NCI-H146 (cell line): Measurements from ENCODE around the gene RIC1.
"Not testable (repeated sequence)": the region's sequence is repeated elsewhere in the genome, so short reads cannot be mapped to it uniquely, and the experiment has no call there.

Experiments
- DNase-seq: peaks from one replicate; lab custom pipeline; 2025; lab: John Stamatoyannopoulos, UW

RIC1 gene

GRCh38 chr9:5722679-5723078, 93.8 kb downstream of the RIC1 start:
- DNase-seq = not testable (repeated sequence)

DNA sequence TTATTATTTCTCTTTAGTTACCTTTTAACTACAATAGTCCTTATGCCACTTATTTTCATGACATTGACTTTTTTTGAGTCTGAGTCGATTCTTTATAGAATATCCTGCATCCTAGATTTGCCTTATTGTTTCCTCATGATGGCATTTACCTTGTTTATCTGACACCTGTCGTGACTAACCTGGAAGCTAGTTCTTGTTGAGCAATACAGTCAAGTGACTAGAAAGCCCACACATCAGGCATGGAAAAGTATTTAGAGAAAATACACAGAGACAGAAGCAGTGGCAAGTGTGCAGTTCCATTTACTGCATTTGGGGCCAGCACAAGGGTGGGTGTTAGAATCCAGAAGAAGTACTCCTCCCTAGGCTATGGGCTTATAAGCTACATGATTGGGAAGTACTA, 106.2 kb downstream of the RIC1 start:
- DNase-seq = no peak

GRCh38 chr9:5736563-5737346, 107.8 kb downstream of the RIC1 start:
- no peak for DNase-seq

DNA sequence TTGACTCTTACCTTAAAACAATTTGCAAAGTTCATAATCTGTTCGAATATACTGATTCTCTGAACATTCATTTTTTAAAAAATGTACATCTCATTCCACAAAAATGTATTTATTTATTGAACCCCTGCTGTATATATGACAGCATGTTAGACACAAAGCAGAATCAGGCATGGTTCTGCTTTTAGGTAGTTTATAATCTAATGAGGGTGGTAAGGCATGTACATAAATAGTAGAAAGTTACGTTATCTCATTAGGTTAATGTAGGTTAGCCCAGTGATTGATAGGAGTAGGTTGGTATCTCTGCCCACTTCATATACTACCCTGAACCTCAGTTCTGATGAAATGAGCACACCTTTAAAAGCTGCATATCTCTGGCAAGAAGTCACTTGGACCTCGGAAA, 114.2 kb downstream of the RIC1 start:
- DNase-seq = no peak

- DNase-seq = no peak
Observed at GRCh38 chr9:5748438-5748837, 119.5 kb downstream of the RIC1 start.

DNA sequence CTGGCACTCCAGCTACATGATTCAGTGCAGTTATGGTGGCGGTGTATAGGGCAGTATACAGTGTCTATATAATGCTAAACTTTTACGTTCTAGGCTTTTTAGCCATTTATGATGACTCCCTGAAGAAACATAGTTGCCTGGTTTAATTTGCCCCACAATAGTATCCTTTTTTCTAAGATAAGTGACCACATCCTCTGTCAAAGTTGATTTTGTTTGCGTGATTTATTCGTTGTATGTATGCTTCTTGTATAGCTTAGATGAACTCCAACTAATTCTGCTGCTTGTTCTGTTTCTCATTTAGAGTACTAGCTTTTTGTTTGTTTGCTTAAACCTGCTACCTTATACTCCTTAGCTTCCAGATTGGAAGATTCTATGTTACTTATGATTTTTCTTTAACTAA, 120.4 kb downstream of the RIC1 start:
- no peak for DNase-seq

GRCh38 chr9:5750569-5750968, 121.7 kb downstream of the RIC1 start:
- DNase-seq = no peak

- DNase-seq = no peak
Observed at GRCh38 chr9:5756633-5757032, 127.7 kb downstream of the RIC1 start.

GRCh38 chr9:5760338-5760737, 131.4 kb downstream of the RIC1 start:
- DNase-seq = no peak

DNA sequence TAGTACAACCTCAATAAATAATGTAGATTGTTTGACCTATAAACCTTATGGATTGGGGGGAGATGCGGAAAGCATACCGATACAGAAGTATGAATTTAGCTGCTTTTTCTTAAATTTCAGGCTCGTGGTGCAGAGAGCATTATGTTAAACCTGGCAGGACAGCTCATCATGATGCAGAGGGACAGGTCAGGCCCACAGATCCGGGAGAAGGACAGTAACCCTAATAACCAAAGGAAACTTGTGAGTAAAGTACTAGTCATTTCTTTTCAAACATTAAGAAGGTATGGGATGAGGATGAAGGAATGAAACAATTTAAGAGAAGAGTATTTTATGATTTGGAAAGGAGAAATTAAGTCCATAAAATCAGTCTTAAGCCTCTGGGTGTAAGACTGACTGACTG, 133.5 kb downstream of the RIC1 start:
- DNase-seq = no peak

DNA sequence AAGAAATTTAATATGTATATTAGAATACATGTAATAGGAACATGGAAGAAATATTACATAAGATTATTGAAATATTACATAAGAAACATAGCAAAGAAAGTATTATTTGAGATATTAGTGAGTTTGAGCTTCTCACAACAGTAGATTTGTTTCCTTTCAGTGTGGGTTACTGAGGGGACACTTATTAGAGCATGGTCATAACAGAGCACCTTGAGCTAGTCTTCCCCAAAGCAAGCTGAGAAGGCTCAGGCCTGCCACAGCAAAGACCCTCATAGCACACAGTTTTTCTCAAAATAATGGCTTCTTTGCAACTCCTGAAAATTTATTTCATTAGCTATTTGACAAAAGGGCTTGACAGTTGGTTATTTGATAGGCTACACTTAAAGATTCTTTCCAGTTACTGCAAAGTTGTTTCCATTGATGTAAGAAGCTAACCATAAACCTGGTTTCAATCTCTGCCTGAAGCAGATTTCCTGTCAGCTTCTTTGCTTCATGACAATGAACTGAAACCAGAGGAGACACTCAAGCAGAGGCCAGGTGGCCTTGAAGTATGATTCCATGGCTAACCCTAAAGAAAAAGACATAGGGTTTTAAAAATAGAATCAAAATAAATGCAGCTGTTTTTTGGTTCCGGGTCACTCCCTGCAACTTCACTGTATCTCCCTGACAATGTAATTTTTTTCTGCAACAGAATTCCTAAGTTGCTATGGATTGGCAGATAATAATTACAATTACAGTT, 135.4 kb downstream of the RIC1 start:
- DNase-seq = no peak

- DNase-seq = no peak
Observed at GRCh38 chr9:5767968-5768932, 139.3 kb downstream of the RIC1 start.

DNA sequence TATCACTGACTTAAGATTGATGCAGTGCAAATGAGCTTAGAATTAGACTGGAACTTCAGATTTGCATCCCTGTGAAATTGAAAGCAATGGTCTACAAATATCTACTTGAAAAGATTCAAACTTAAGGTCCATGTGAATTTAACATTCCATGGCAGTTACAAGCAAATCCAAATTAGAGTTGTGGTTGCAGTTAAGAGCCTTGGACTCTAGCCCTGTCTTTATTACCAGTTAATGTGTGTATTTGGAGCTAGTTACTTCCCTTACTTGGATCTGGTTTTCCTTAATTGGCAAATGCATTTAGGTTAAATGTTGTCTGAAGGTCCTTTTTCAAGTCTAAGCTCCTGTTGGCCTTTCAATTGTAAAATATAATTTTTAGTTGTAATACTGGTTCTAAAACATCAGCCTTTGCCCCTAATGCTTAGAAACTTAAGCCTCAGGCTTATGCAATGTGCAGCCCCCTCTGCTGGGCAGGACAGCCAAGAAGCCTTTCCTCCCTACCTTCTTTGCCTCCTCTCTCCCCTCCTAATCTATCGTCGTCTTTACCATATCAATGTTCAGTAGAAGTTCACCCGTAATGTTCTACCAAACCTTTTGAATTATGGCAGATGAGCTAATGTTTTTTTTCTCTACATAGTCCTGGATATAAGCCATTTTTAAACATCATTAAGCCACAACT, 144.6 kb downstream of the RIC1 start:
- DNase-seq = no peak

DNA sequence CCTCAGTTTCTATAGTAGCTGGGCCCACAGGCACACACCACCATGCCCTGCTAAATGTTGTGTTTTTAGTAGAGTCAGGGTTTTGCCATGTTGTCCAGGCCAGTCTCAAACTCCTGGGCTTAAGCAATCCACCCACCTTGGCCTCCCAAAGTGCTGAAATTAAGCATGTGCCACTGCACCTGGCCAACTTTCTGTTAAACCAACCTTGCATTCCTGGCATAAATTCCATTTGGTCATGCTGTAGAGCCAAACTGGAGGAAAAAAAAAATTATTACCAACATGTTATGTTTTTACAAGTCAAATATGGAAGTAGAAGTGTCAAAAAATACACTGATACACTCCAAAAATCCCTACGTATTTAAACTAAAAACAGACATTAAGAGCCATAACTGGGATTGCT, 149.9 kb downstream of the RIC1 start:
- DNase-seq = no peak

DNA sequence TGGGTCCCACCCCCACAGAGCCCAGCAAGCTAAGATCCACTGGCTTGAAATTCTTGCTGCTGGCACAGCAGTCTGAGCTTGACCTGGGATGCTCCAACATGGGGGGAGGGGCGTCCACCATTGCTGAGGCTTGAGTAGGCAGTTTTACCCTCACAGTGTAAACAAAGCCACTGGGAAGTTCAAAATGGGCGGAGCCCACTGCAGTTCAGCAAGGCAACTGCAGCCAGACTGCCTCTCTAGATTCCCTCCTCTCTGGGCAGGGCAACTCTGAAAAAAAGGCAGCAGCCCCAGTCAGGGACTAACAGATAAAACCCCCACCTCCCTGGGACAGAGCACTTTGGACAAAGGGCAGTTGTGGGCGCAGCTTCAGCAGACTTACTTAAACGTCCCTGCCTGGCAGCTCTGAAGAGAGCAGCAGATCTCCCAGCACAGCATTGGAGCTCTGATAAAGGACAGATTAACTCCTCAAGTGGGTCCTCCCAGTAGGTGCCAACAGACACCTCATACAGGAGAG, 150.9 kb downstream of the RIC1 start:
- not testable (repeated sequence) for DNase-seq

DNA sequence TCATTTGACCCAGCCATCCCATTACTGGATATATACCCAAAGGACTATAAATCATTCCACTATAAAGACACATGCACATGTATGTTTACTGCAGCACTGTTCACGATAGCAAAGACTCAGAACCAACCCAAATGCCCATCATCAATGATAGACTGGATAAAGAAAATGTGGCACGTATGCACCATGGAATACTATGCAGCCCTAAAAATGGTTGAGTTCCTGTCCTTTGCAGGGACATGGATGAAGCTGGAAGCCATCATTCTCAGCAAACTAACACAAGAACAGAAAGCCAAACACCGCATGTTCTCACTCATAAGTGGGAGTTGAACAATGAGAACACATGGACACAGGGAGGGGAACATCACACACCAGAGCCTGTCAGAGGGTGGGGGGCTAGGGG, 154.5 kb downstream of the RIC1 start:
- not testable (repeated sequence) for DNase-seq

GRCh38 chr9:5783982-5784381, 155.1 kb downstream of the RIC1 start:
- DNase-seq = no peak

DNA sequence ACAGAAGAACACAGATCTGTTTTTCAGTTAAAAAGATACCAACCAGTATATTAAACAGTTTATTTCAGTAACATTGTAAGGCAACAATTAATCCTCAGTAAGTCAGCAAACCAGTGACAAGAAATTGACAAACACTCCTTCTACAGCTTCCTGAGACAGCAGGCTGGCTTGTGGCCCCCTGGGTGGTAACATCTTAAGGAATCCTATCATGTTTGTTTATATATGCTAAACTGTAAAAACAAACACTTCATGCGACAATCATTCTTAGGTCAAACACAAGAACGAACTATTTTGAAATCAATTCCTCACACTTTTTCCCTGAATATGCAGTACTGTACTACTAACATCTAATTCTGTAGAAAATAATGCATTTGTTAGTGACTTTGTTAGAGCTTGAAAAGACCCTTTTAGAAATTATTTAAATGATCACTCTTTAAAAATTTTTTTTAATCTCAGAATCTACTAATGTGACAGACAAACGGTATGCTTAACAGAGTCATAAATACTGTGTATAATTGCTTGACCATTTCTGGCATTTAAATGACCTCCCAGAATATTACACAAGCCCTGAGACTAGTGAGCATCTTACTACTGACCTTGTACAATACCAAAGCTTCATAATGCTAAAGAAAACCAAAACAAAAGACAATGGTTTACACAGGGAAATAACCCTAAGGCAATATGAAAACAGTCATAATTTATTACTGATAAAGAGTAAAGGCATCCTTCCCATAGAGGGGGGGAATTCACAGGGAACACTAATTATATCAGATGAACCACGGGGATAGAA, 155.8 kb downstream of the RIC1 start:
- no peak for DNase-seq

DNA sequence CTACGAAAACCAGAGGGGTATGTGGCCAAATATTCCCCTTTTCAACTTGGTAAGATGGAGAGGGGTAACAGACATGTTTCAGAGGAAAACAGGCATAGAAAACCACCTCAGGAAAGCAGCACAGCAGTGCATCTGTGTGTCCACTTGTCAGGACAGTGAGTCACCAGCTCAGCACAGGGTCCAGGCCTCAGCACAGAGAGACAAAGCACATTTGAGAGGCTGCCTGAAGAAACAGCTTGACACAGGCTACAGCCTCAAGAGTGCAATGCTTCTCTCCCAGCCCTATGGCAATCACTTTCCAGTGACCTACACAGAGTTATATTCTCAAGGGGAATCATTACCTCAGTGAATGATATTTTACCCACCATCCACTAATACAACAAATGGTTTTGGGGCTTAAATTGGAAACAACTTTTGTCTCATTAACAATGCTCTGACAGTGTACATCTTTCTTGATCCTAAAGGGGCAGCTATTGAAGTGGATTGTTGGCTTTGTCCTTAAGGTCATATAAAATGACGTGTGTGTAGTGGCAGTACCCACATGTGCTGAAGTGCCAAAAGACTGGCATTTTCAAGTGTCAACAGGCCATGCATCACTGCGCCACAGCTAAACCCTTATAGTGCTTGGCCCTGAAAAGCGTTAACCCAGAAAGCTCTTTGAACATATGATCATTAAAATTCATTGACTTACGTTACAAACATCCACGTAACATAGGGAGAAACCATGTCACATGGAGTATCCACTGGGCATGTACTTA, 157.6 kb downstream of the RIC1 start:
- no peak for DNase-seq

GRCh38 chr9:5787220-5787619, 158.3 kb downstream of the RIC1 start:
- no peak for DNase-seq
